ENCODE results near the gene CMSS1.

Gene CMSS1

DNA sequence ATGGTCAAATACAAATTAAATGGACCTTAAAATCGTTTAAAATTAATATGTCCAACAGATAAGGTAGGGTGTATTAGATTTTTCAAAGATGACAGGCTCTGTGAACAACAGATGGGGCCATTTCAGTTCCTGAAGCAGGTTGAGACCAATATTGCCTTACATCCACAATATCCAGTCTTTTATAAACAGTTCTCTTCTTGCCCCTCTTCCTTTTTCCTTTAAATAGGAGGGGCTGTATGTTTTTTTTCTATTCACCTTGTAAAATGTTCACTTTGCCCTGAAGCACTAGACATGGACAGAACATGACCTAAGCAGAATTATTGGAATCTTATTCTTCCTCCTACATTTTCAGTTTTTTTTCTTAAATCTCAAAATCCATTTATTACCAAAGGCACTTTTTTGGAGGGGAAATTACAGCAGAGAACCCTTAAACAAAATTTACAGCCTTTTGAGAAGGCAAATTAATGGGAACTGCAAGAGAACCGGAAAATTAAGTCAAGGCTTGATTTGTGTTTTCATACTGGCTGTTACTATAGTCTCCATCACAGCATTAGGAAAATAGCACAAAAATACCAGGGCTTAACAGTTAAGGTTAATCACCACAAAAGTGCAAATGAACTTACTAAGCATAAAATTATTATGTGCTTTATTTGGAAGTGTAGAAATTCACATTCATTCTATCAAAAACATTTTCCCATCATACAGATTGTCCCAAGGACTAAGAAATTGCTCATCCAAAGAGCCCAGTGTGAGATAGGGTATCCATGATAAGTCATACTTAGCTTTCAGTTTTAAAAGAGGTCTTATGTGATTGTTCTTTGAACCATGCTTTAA lies 55.8 kb downstream of the CMSS1 start:
- Histone ChIP-seq H4K91ac (ENCODE audit: low read depth, low read length) (no peak overlapping the region), H3K14ac (ENCODE audit: low read length) (no peak overlapping the region), H3K27me3 (ENCODE audit: insufficient read depth, low read length) (no peaks in the 10 kb centered on the region), H3K9me3 (ENCODE audit: insufficient read depth, low read depth, low read length) (no peaks in the 10 kb centered on the region), H2BK5ac (ENCODE audit: low read depth, low read length, poor library complexity) (no peak overlapping the region), H3K9ac (ENCODE audit: low read length) (no peak overlapping the region), H3K4me2 (ENCODE audit: low read length) (peak overlapping the region; percentile 39), H3K4ac (ENCODE audit: low read depth, low read length) (no peak overlapping the region), H3K18ac (ENCODE audit: low read length) (no peak overlapping the region), H2BK12ac (ENCODE audit: low read length) (no peak overlapping the region), H3K4me3 (ENCODE audit: low read depth, low read length) (no peak overlapping the region), H2BK120ac (ENCODE audit: insufficient read depth, low read length, poor library complexity) (no peak overlapping the region), H2AFZ (ENCODE audit: insufficient read depth, low read length, poor library complexity) (no peak overlapping the region), H2AK5ac (ENCODE audit: low read length) (no peak overlapping the region), H3K36me3 (ENCODE audit: control insufficient read depth in 1 of 2, insufficient read depth in 2 of 2, low read length in 2 of 2) (no peaks in the 10 kb centered on the region), H3K79me1 (ENCODE audit: low read length) (peaks cover 6% of the 10 kb centered on the region), H3K79me2 (ENCODE audit: control insufficient read depth, insufficient read depth, low read length, poor library complexity) (peaks cover 1% of the 10 kb centered on the region), H4K12ac (ENCODE audit: low read depth, low read length) (no peak overlapping the region), H3K4me1 (ENCODE audit: control insufficient read depth in 1 of 2, insufficient read depth in 2 of 2, low read length in 2 of 2) (peaks cover 3 to 7% of the 10 kb centered on the region in 2 experiments), H4K8ac (ENCODE audit: low read depth, low read length) (no peak overlapping the region), H3K27ac (ENCODE audit: low read depth, low read length) (no peak overlapping the region), H3K23ac (ENCODE audit: low read length) (no peak overlapping the region)
- WGBS (ENCODE audit: extremely low coverage, insufficient coverage, insufficient read length) = no CpG with 5 or more reads among the region's 2 CpGs
- DNase-seq = no peak

DNA sequence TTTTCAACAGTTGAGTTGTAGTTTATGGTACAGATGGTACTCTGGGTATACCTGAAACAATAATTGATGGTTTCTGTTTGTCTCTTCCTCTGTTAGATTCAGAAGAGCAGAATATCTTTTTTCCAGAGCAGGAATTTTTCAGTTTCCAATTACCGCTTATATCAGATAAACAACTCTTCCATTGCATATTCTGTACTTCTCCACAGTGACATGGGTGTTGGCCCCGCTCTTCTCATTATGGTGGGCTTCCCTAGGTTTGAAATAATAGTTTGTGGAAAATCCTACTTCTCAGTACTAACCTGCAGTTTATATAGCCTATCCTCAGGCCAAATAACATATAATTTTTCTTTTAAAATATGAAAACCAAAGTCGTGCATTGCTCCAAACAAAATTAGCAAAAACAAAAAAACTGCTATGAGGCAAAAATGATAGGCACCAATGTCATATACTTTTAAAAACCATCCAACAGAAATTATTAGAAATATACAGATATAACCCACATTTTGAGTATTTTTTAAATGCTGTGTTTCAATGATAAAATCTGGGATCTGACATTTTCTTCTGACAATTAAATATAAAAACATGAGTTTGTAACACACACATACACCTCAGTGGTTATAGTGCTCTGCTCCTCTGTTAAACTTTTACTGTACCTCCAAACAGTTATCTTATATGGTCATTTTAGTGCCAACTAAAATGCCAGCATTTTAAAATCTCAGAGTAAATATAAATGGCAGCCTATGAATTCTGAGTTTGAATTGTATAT lies 56.8 kb downstream of the CMSS1 start:
- Histone ChIP-seq H3K79me1 (ENCODE audit: low read length) (peaks cover 6% of the 10 kb centered on the region), H4K8ac (ENCODE audit: low read depth, low read length) (no peak overlapping the region), H2BK120ac (ENCODE audit: insufficient read depth, low read length, poor library complexity) (no peak overlapping the region), H4K91ac (ENCODE audit: low read depth, low read length) (no peak overlapping the region), H3K79me2 (ENCODE audit: control insufficient read depth, insufficient read depth, low read length, poor library complexity) (peaks cover 1% of the 10 kb centered on the region), H2AFZ (ENCODE audit: insufficient read depth, low read length, poor library complexity) (no peak overlapping the region), H3K4me3 (ENCODE audit: low read depth, low read length) (no peak overlapping the region), H3K9ac (ENCODE audit: low read length) (no peak overlapping the region), H3K27ac (ENCODE audit: low read depth, low read length) (no peak overlapping the region), H3K4me1 (ENCODE audit: control insufficient read depth in 1 of 2, insufficient read depth in 2 of 2, low read length in 2 of 2) (peaks cover 3 to 7% of the 10 kb centered on the region in 2 experiments), H3K9me3 (ENCODE audit: insufficient read depth, low read depth, low read length) (no peaks in the 10 kb centered on the region), H3K23ac (ENCODE audit: low read length) (no peak overlapping the region), H3K4ac (ENCODE audit: low read depth, low read length) (no peak overlapping the region), H4K12ac (ENCODE audit: low read depth, low read length) (no peak overlapping the region), H3K18ac (ENCODE audit: low read length) (no peak overlapping the region), H2BK5ac (ENCODE audit: low read depth, low read length, poor library complexity) (no peak overlapping the region), H3K27me3 (ENCODE audit: insufficient read depth, low read length) (no peaks in the 10 kb centered on the region), H3K36me3 (ENCODE audit: control insufficient read depth in 1 of 2, insufficient read depth in 2 of 2, low read length in 2 of 2) (no peaks in the 10 kb centered on the region), H2AK5ac (ENCODE audit: low read length) (no peak overlapping the region), H3K14ac (ENCODE audit: low read length) (no peak overlapping the region), H2BK12ac (ENCODE audit: low read length) (no peak overlapping the region), H3K4me2 (ENCODE audit: low read length) (peak overlapping the region; percentile 47)
- DNase-seq = no peak
- no CpG with 5 or more reads among the region's 3 CpGs for WGBS (ENCODE audit: extremely low coverage, insufficient coverage, insufficient read length)

GRCh38 chr3:99875581-99875928 lies 57.9 kb downstream of the CMSS1 start:
- Histone ChIP-seq H2AFZ (ENCODE audit: insufficient read depth, low read length, poor library complexity) (no peak overlapping the region), H2BK12ac (ENCODE audit: low read length) (no peak overlapping the region), H3K4ac (ENCODE audit: low read depth, low read length) (no peak overlapping the region), H3K14ac (ENCODE audit: low read length) (no peak overlapping the region), H2BK120ac (ENCODE audit: insufficient read depth, low read length, poor library complexity) (no peak overlapping the region), H3K4me3 (ENCODE audit: low read depth, low read length) (peak overlapping the region; percentile 81), H3K18ac (ENCODE audit: low read length) (no peak overlapping the region), H3K79me1 (ENCODE audit: low read length) (peaks cover 6% of the 10 kb centered on the region), H3K9ac (ENCODE audit: low read length) (peak overlapping the region; percentile 99), H3K79me2 (ENCODE audit: control insufficient read depth, insufficient read depth, low read length, poor library complexity) (peaks cover 1% of the 10 kb centered on the region), H4K91ac (ENCODE audit: low read depth, low read length) (no peak overlapping the region), H3K27me3 (ENCODE audit: insufficient read depth, low read length) (no peaks in the 10 kb centered on the region), H2AK5ac (ENCODE audit: low read length) (no peak overlapping the region), H4K8ac (ENCODE audit: low read depth, low read length) (no peak overlapping the region), H3K4me1 (ENCODE audit: control insufficient read depth in 1 of 2, insufficient read depth in 2 of 2, low read length in 2 of 2) (peaks cover 3 to 5% of the 10 kb centered on the region in 2 experiments), H2BK5ac (ENCODE audit: low read depth, low read length, poor library complexity) (no peak overlapping the region), H3K27ac (ENCODE audit: low read depth, low read length) (peak overlapping the region; percentile 78), H3K9me3 (ENCODE audit: insufficient read depth, low read depth, low read length) (no peaks in the 10 kb centered on the region), H3K4me2 (ENCODE audit: low read length) (peak overlapping the region; percentile 74), H4K12ac (ENCODE audit: low read depth, low read length) (no peak overlapping the region), H3K23ac (ENCODE audit: low read length) (no peak overlapping the region), H3K36me3 (ENCODE audit: control insufficient read depth in 1 of 2, insufficient read depth in 2 of 2, low read length in 2 of 2) (no peaks in the 10 kb centered on the region)
- no CpG with 5 or more reads among the region's 6 CpGs for WGBS (ENCODE audit: extremely low coverage, insufficient coverage, insufficient read length)
- no peak for DNase-seq

DNA sequence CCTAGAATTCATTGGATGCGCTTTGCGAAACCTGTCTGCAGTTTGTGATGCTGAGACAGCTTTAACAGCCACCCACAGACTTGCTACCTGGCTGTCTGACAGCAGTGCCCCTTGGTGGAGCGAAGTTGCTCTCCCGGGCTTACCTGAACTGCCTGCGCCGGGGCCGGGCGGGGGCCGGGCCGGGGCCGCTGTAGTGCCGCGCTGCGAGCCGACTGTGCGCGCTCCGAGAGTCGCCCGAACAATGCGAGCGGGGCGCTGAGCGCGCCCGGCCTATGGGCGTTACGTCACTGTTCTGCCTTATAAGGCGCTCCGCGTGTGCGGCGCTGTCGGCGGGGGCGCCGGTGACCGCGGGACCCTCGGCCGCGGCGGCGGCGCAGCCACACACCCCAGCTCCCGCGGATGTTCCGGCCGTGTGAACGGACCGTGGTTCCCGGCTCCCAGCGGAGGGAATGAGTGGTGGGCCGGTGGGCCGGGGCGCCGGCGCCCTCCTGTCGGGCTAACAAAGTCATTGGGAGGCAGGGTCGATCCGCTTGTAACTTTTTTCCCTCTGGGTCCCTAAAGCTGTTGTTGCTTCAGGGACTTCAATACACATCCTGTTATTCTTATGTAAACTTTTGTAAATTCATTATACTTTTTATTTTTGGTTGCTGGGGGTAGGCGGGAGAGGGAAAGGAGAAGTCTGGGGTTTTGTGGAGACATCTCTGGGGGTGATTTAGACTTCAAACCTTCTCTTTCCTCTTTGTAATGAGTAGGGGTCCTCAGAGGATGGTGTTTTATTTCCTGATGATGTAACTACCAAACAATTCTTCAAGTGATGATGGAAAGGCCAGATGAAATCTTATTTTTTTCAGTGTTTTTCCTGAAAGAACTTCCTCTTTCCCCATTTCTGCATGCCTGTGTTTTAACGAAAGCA lies 58.5 kb downstream of the CMSS1 start:
- H3K36me3 ChIP-seq (ENCODE audit: control insufficient read depth in 1 of 2, insufficient read depth in 2 of 2, low read length in 2 of 2) = no peaks in the 10 kb centered on the region
- DNase-seq = peak; percentile 28 to 67
- H2BK5ac ChIP-seq (ENCODE audit: low read depth, low read length, poor library complexity) = no peak overlapping the region
- peak overlapping the region; percentile 29 for H2BK12ac ChIP-seq (ENCODE audit: low read length)
- peak overlapping the region; percentile 74 for H3K4me2 ChIP-seq (ENCODE audit: low read length)
- peak overlapping the region; percentile 55 for H4K8ac ChIP-seq (ENCODE audit: low read depth, low read length)
- H3K27me3 ChIP-seq (ENCODE audit: insufficient read depth, low read length) = no peaks in the 10 kb centered on the region
- H3K4ac ChIP-seq (ENCODE audit: low read depth, low read length) = peak overlapping the region; percentile 73
- peak overlapping the region; percentile 78 for H3K27ac ChIP-seq (ENCODE audit: low read depth, low read length)
- H3K79me2 ChIP-seq (ENCODE audit: control insufficient read depth, insufficient read depth, low read length, poor library complexity) = peaks cover 1% of the 10 kb centered on the region
- WGBS (ENCODE audit: extremely low coverage, insufficient coverage, insufficient read length) = no CpG with 5 or more reads among the region's 63 CpGs
- peaks cover 3% of the 10 kb centered on the region in 2 experiments for H3K4me1 ChIP-seq (ENCODE audit: control insufficient read depth in 1 of 2, insufficient read depth in 2 of 2, low read length in 2 of 2)
- H3K14ac ChIP-seq (ENCODE audit: low read length) = peak overlapping the region; percentile 84
- H3K18ac ChIP-seq (ENCODE audit: low read length) = peak overlapping the region; percentile 76
- H4K12ac ChIP-seq (ENCODE audit: low read depth, low read length) = peak overlapping the region; percentile 59
- peak overlapping the region; percentile 34 for H4K91ac ChIP-seq (ENCODE audit: low read depth, low read length)
- peaks cover 6% of the 10 kb centered on the region for H3K79me1 ChIP-seq (ENCODE audit: low read length)
- H2BK120ac ChIP-seq (ENCODE audit: insufficient read depth, low read length, poor library complexity) = peak overlapping the region; percentile 64
- H2AFZ ChIP-seq (ENCODE audit: insufficient read depth, low read length, poor library complexity) = peak overlapping the region; percentile 66
- peak overlapping the region; percentile 99 for H3K9ac ChIP-seq (ENCODE audit: low read length)
- H3K9me3 ChIP-seq (ENCODE audit: insufficient read depth, low read depth, low read length) = no peaks in the 10 kb centered on the region
- H3K23ac ChIP-seq (ENCODE audit: low read length) = no peak overlapping the region
- no peak overlapping the region for H2AK5ac ChIP-seq (ENCODE audit: low read length)
- H3K4me3 ChIP-seq (ENCODE audit: low read depth, low read length) = peak overlapping the region; percentile 81
